HG02973 (cell line): ENCODE measurements around the gene FBLN5.

ENCODE experiments used
- ATAC-seq: cut with Tn5 transposase; IDR thresholded peaks from one replicate; pipeline ENCODE4 v1.9.1; 2021; ENCODE audit warnings: moderate library complexity; ENCODE audit not compliant: unreplicated experiment

The FBLN5 gene

DNA sequence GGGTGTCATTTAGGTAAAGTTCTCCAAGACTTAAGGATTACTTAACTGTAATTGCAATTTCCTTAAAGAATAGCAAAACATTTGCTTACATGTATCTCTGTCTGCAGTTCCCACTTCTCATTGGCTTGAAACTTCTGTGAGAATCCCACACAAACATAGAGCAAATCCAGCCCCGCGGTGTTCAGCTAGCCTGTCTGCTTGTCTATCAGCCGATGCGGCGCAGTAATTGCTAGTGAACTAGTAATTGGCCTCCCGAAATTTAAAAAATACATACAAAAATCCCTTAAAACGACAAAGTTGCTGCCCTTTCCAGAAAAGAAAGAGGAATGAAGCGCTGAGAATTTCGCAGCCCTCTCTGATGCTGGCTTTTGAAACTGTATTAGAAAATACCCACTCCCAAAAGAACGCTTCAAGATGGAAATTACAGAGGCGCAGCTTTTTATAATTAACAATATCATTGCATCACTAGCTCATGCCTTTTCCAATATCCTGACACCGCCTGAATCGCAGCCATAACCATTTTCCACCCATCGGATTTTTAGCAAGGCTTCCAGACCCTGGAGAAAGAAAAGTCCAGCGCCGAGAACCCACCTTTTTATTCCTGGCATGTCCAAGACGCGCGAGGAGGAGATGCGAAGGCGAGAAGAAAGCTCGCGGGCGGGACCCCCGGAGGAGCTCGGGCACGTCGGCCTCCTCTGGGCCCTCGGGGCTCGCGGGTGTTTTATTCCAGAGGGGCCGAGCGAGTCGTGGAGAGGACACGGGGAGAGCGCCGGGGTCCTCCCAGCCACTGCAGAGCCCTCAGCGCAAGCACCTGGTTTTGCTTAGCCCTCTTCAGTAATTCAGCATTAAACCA, 646 bp downstream of the FBLN5 start:
- ATAC-seq, result no peak

DNA sequence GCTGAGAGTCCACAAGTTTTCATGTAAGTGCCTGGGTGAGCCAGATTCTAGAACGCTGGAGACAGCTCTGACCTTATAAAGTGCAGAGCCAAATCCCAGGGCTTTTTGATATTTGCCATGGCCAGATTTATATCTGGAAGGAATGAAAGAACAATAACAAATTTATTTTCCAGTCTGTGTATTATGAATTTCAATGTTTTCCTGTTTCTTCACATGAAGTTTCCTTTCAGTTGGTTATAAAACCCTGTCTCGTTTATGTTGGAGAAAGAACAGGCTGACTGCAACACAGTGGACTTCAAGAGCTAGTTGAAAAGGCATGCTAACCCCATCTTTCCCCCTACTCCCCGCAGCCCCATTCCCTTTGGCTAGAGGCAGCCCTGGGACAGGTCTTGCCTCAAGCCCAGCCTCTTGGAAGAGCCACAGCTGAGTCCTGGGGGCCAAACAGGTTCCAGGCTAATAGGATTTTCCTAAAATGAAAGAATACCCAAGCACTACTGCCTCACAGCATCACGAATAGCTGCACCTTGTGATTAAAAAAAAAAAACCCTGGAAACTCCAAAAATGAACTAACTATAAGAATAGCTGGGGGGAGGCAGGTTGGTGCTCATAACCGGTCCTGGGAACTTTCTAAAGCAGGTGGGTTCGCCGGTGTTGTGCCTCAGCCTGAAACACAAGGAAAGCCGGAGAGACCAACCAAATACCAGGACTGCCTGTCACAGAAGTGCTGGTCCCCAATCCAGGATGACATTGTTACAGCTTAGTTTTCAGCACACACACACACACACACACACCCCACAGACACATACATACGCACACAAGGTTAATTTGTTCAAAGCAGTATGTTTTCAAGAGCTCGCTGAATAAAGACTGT, 1.5 kb downstream of the FBLN5 start:
- no peak for ATAC-seq

DNA sequence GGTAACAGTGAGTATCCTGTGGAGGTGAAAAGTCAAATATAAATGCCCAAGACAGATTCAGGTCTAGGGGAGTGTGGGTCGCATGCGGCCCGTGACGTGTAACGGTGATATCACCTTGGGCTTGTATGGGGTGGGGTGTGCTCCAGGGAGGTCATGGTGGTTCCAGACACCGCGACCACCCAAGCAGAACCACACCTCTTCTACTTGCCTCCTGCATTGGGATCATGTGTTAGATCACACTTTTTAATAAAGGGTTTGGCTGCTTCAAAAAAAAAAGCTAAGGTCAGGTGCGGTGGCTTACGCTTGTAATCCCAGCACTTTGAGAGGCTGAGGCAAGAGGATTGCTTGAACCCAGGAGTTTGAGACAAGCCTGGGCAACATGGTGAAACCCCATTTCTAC, 4.5 kb downstream of the FBLN5 start:
- ATAC-seq, result no peak

DNA sequence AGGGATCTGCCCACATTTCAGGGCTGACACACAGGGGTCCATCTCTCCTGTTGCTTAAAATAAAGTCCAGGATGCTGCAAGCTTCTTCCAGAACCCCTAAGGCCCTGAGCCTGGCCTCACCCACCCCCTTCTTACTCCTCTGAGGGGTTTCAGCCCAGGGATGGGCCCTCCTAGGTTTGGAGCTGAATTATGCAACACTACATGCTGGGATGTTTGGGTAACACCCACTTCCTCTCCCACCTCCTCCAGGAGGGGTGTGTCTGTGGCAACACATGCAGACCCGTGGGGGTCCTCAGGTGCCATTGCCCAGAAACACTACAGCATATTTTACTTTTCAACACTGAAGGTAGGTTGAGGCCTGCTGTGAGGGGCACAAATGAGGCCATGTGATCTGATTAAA, 5.4 kb downstream of the FBLN5 start:
- no peak for ATAC-seq

DNA sequence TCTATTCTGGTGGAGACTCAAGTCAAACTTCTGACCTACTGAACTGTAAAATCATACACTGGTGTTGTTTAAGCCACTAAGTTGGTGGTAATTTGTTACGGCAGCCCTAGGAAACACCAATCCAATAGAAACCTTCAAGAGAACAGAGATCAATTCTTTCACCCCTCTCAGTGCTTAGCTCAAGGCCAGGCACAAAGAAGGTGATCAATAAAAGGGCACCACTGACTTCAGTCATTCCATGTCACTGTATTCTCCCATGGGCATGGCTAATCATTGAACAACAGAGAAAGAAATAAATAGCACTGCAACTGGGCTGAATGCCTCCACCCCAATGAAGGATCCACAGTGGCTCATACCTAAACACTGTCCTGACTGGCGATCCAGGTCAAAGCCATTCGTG, 7.3 kb downstream of the FBLN5 start:
- ATAC-seq, result no peak

DNA sequence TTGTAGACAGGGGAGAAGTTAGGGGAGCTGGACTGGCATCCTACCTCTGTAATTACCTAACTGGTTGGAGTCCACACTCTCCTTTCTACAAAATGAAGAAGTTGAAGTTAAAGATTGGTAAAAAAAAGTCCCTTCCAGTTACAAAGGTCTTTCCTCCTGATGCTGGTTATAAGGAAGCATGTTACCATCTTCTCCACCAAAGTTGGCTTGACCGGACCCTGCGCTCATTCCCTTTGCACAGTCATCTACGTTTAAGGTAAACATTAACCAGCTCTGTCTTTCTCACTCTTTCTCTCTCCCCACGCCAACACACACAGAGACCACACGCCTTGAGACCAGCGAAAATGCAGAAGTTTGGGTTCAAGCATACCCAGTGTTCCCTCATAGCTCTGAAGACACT, 11.9 kb downstream of the FBLN5 start:
- ATAC-seq, result no peak

DNA sequence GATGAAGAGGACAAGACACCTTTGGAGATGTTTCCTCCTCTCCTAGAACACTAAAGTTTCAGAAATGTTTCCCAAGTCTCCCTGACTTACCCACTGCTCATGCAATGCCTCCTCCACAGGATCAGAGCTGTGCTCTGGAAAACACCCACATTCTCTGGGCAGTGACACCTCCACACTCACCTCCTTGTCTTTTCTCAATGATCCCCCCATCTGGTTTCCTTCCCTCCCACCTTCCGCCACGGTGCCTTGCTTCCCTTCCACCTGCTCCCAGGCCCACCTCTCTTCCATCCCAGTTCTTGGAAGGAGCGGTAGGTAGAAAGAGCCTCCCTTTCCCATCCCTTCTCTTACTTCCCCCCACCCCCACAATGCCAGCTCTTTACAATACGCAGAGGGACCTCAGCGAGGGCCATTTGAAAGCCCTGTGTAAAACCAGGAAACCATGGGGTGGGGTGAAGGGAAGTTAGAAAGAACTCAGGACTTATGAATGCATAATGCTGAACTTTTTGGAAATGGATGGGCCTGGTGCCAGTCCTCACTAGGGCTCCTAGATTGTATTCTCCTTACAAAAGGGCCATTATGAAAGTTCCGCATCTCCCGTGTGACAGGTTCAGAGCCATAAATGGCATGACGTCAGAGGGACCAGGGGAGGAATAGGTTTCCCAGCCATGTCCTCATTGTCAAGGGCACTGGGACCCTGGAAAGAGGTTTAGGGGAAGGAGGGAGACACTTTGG, 12.8 kb downstream of the FBLN5 start:
- ATAC-seq, result no peak

DNA sequence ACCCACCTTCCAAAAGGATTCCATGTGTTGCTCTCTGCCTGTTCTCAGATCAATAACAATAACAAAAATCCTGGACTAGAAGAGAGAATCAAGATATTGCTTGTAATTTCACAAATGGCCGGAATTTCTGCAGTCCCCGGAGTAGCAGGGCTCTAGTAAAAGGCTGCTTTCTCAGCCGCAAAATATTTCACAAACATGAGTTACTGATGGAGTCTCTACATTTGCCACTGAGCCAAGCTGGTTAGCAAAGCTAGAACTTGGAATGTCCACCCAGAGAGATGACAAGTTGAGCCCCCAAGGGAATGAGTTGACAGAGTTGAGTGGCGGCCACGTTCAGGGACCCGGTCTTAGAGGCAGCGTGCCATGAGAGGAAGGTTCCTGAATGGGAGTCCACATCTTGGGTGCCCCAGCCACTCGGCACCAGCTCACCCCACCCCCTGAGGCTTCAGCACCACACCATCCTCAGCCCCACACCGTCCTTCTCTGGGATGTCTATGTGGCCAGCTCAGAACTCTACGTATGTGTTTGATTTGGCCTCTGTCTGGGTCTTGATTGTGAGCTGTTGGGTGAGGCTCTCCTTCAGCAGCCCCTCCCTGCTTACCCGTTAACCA, 15.9 kb downstream of the FBLN5 start:
- no peak for ATAC-seq

DNA sequence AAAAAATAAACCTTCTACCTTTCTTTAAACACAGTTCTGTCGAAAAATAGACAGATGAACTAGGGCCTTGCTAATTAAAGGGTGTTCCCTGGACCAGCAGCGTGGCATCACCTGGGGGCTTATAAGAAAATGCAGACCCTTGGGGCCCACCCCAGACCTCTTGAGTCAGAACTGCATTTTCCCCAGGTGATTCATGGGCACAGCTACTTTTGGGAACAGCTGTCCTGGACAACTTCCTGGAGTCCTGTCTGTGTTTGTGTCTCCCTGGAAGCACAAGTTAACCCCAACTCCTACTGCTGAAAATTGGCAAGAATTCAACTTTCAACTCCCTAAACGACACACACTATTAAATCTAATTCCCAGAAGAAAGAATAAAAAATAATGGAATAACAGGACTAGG, 17.8 kb downstream of the FBLN5 start:
- no peak for ATAC-seq

DNA sequence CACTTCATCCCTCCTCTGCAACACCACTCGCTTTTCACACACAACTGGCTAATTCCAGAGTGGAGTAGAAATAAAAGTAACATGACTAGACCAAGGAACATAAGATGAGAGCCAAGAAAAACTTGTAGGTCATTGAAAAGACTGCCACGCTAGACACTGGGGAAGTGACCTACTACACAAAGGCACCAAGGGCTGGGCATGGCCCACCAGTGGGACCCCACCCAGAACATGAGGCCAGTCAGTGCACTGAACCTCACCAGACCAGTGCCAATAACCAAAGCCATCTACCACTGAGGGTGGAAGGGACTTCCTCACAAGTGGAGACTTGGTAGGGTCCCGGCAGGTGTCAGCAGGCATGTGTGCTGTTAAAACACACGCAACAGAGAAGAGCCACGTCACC, 19.7 kb downstream of the FBLN5 start:
- no peak for ATAC-seq

DNA sequence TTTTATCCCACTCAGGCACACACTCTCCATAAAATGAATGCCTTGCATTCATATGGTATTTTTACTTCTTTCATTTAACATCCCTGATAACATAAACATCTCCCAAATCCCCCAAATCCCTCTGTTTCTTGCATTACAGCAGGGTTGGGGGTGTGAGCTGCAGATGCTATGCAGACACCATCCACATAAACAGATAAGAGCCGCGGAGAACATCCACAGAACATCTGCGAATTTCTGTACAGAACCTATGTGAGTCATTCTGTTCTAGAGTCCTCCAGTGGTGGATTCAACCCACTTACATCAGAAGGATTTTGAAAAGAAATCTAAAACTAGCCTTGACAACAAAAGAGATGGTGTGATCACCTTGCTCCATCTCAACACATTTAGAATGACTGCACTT, 20.3 kb downstream of the FBLN5 start:
- ATAC-seq, result no peak

DNA sequence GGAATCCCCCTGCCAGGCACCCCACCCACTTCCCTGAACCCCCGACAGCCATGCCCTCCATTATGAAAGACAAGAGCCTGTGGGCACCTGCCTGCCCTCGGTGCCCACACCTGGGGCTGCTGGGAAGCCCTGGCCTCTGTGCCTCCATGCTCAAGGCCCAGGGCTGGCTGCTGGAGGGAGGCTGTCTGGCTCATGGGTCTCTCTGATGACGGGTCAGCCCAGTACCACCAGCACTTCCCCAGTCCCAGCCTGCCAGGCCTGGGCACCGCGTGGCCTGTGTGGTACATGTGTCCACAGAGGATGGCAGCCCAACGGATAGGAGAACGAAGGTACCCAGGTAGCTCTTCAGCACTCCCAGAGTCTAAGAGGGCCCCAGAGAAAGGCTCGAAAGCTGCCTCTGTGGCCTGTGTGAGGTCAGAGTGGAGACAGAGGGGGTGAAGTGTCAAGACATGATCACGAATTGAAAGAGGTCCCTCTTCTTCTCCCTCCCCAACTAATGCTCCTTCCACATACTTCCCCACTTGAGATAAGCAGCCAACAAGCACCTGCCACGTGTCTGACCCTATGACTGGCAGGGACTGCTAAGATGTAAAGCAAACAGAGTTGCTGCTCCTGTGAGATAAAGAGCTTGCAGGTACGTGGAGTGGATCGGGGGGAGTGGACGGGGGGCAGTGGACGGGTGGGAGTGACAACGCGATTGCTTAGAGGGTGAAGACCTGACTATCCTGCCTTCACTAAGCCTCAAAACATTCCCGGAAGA, 21.2 kb downstream of the FBLN5 start:
- no peak for ATAC-seq

DNA sequence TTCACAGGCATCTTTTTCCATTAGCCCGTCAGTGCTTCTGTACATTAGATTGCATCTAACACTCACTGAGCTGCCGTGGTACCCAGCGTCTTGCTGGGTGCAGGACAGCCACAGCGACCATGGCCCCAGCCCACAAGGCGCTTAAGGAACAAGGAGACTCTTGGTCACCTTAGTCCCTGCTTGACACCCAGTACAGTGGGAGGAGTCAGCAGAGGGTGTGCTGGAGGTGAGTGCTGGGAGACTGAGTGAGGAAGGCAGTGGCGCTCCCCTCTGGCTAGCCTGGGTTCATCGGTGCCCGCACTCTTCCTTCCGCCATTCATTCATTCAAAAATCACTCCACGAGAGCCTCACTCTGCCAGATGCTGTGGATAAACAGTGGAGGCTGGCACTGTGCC, 21.8 kb downstream of the FBLN5 start:
- no peak for ATAC-seq

DNA sequence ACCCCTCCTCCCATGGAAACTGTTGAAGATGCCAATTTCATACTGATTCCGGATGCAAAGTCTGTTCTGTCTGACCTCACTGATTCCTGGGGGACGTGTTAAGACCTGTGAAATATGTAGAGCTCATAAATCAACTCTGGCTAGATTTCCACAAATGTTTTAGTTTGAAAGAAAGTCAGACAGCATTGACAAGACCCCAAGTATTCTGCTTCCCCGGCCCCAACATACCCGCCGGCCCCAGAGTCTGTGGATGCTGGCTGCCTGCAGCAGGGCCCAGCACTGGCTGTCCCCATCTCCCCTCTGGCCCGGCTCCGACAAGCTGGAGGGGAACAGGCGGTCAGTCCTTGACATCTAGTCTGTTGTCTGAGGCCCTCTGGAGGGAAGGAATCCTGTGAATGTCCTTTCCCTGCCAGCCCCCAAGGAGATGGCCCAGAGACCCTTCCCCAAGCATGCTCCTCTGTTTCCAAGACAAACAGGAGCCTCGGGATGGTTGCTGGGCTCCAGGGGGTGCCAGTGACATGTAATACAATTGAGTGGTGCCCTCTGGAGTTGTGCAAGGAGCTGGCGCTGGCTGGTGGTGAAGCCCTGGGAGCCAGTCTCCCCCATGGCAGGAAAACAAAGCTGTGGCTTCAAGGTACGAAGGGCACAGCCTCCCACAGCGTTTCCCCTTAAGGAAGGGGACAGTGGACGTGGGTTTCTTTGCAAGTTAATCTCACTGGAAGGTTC, 22.3 kb downstream of the FBLN5 start:
- no peak for ATAC-seq

DNA sequence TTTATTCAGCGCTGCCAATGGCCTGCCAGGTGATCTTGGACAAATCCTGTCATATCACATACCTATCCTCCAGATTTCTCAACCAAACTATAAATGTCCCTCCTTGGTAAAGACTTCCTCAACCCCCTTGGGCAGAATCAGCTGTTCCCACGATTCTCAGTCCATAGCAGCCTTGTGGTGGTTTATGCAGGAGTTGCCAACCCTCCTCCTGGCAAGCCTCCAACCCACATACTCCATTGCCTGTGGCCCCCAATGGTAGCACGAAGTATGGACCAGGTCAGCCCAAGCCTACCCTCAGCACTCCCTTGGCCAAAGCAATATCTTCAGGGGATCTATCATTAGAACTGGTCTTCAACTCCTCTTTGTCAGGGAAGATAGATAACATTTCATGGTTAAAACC, 27.0 kb downstream of the FBLN5 start:
- ATAC-seq, result no peak

DNA sequence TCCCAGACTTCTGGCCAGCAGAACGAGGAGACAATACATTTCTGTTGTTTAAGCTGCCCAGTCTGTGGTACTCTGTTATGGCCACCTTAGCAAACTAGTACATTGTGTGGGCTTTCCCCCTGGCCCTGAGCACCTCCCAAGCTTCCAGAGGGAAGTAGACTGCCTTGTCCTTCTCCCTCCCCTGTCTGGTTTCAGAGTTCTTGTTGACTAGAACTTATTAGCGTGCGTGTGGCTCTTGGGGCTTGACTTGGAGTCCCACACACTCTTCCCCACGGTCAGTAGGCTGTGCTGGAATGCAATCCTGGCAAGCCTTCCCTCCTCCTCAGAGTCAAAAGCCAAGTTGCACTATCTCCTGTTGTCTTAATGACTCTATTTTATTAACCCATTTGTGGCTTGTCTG, 27.7 kb downstream of the FBLN5 start:
- ATAC-seq, result no peak

DNA sequence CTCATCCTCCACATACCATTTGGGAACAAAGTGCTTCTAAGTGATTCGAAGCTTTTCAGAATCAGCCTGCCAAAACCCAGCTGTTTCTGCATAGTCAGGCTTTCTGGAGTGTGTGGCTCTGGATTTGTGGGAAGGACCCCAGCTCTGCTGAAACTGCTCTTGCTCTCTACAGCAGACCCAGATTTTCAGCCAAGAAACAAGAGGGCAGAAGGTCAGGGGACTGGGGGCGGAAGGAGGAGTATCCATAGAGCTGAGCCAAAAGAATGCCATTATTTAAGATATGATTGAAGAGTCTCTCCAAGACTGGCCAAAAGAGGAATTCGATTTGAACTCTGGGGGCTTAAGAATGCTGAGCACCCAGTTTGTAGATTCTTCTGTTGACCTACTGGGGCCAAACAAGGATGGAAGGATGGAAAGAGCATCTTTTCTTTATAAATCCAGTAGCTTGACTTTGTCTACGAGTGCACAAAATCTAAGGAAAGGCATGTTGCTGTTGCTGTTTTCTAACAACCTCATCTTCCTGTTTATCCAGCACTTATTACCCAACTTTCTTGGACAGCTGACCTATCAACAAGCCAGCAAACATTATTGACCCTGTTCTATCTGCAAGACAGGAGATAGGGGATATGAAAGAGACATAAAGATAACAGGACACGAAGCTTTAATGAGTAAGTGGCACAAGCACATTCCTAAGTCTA, 29.2 kb downstream of the FBLN5 start:
- ATAC-seq, result no peak

DNA sequence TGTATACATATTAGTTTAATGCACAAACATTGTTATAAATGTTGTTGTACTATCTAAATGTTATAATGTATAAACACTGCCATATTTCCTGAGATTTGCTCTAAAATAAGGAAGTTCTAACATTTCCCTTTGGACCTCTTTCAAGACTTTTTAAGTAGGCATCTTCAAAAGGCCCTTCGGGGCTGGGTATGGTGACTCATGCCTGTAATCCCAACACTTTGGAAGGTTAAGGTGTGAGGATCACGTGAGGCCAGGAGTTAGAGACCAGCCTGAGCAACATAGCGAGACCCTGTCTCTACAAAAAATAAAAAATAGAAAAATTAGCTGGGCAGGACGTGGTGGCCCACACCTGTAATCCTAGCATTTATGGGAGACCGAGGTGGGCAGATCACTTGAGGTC, 35.5 kb downstream of the FBLN5 start:
- no peak for ATAC-seq

DNA sequence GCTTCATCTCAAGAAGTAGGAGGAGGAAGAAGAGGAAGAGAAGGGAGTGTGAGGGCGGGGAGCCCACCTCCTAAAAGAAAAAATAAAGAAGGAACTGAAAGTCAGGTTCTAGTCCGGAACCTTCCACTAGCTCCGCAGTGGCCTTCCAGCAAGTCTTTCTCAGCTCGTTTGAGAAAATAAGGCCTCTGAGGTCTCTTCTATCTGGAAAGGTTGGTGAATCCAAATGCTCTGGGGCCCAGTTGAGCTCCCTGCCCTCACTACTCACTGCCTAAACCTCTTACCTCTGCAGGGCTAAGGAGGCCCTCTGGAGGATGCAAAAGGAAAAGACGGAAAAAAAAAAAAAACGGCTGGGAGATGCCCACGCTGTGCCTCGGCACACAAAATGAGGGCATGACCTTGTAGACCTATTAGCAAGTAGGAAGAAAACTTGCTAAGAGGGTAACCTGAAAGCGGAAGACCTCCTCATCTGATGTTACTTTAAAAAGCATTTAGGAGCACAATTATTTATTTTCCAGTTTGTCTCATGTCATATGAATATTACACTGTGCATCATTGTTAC, 35.9 kb downstream of the FBLN5 start:
- ATAC-seq, result no peak
